Umbilical cord (tissue), 2 donors: ENCODE results near the gene TIGD1. TPM values are rescaled to one million over a fixed set of nuclear protein-coding genes. Genes with fewer than 3 reads are reported as not detected.

ENCODE experiments used
- DNase-seq: peaks from one replicate; pipeline ENCODE4 v3.0.0-alpha.2; 2015; ENCODE audit warnings: low spot score
- total RNA-seq: library from RNA; depleted of rRNA; stranded (reverse); fragments of >200 nt; gene quantifications from one replicate; pipeline ENCODE4 v1.2.3, GENCODE V29; 2014; ENCODE audit warnings: low replicate concordance; ENCODE audit not compliant: insufficient read depth

The TIGD1 gene
- total RNA-seq, 1 donor from 2014 or later = 1.7 TPM

- no peak for DNase-seq
These were observed 48.5 kb downstream of the TIGD1 start for GRCh38 chr2:232501794-232502390.

GRCh38 chr2:232501331-232501771 lies 49.0 kb downstream of the TIGD1 start:
- DNase-seq = no peak

GRCh38 chr2:232498452-232498851 lies 51.9 kb downstream of the TIGD1 start:
- DNase-seq = no peak

Other genes with a start within 250 kb of the TIGD1 start
- gene ALPP, start 171.8 kb downstream of the TIGD1 start, total RNA-seq = not detected
- gene ALPG, start 143.7 kb downstream of the TIGD1 start, total RNA-seq = not detected
- gene ALPI, start 94.4 kb downstream of the TIGD1 start, total RNA-seq = 2.9 TPM
- 3.9 TPM for gene ECEL1, start 62.7 kb downstream of the TIGD1 start, total RNA-seq
- not detected for gene PRSS56, start 30.2 kb downstream of the TIGD1 start, total RNA-seq
- gene CHRND, start 24.4 kb downstream of the TIGD1 start, total RNA-seq = 1.7 TPM
- gene CHRNG, start 10.9 kb downstream of the TIGD1 start, total RNA-seq = not detected
- gene EIF4E2, start 132 bp upstream of the TIGD1 start, total RNA-seq = 25.8 TPM
- gene EFHD1, start 83.0 kb upstream of the TIGD1 start, total RNA-seq = 1.2 TPM
- 93.2 TPM for gene GIGYF2, start 146.8 kb upstream of the TIGD1 start, total RNA-seq
- gene KCNJ13, start 226.0 kb upstream of the TIGD1 start, total RNA-seq = 6.3 TPM